HEK293T (cell line): ENCODE data around the gene AFAP1L2.

Experiments used
- CTCF ChIA-PET: fragments of 350-600 bp; formaldehyde crosslinking; extraction: SDS; loops from one replicate; lab custom pipeline; 2021; ENCODE audit warnings: antibody characterized with exemption, inconsistent platforms; lab: Yijun Ruan, JAX
- POLR2A ChIA-PET: fragments of 350-600 bp; formaldehyde crosslinking; extraction: SDS; loops from one replicate; lab custom pipeline; 2020; ENCODE audit warnings: antibody characterized with exemption, inconsistent platforms; lab: Yijun Ruan, JAX
- DNase-seq: peaks from one replicate; pipeline ENCODE4 v3.0.0; 2012; ENCODE audit warnings: mixed read lengths; ENCODE audit errors: extremely low spot score
- ARNT ChIP-seq: fragments of 450-650 bp; IDR thresholded peaks from 2 replicates; pipeline ENCODE4 v1.6.1; 2017; ENCODE audit warnings: mild to moderate bottlenecking
- BHLHE40 ChIP-seq: fragments of 450-650 bp; IDR thresholded peaks from 2 replicates; pipeline ENCODE4 v1.6.1; 2016; ENCODE audit warnings: mild to moderate bottlenecking, moderate library complexity, borderline replicate concordance
- CTBP1 ChIP-seq: fragments of 450-650 bp; IDR thresholded peaks from 2 replicates; pipeline ENCODE4 v1.6.1; 2016; ENCODE audit warnings: borderline replicate concordance
- ELF4 ChIP-seq: fragments of 450-650 bp; IDR thresholded peaks from 2 replicates; pipeline ENCODE4 v1.6.1; 2017; ENCODE audit warnings: antibody characterized with exemption
- FOXA1 ChIP-seq: fragments of 450-650 bp; IDR thresholded peaks from 2 replicates; pipeline ENCODE4 v1.6.1; 2016; ENCODE audit warnings: mild to moderate bottlenecking
- FOXK2 ChIP-seq: fragments of 450-650 bp; IDR thresholded peaks from 2 replicates; pipeline ENCODE4 v1.6.1; 2016; ENCODE audit warnings: mild to moderate bottlenecking
- FOXM1 ChIP-seq: fragments of 450-650 bp; IDR thresholded peaks from 2 replicates; pipeline ENCODE4 v1.6.1; 2017; ENCODE audit warnings: mild to moderate bottlenecking, borderline replicate concordance
- HDGF ChIP-seq: fragments of 450-650 bp; IDR thresholded peaks from 2 replicates; pipeline ENCODE4 v1.6.1; 2017; ENCODE audit warnings: antibody characterized with exemption, borderline replicate concordance
- L3MBTL2 ChIP-seq: fragments of 450-650 bp; conservative IDR thresholded peaks from 2 replicates; pipeline ENCODE4 v1.6.1; 2016; ENCODE audit warnings: mild to moderate bottlenecking
- LEF1 ChIP-seq: fragments of 450-650 bp; IDR thresholded peaks from 2 replicates; pipeline ENCODE4 v1.6.1; 2017; ENCODE audit warnings: mild to moderate bottlenecking, borderline replicate concordance
- NFRKB ChIP-seq: fragments of 450-650 bp; IDR thresholded peaks from 2 replicates; pipeline ENCODE4 v1.6.1; 2016; ENCODE audit warnings: mild to moderate bottlenecking, moderate library complexity
- SP1 ChIP-seq: fragments of 450-650 bp; IDR thresholded peaks from 2 replicates; pipeline ENCODE4 v1.6.1; 2017
- SUZ12 ChIP-seq: fragments of 450-650 bp; IDR thresholded peaks from 2 replicates; pipeline ENCODE4 v1.6.1; 2016; ENCODE audit warnings: mild to moderate bottlenecking
- TARDBP ChIP-seq: fragments of 450-650 bp; IDR thresholded peaks from 2 replicates; pipeline ENCODE4 v1.6.1; 2016
- ZNF384 ChIP-seq: fragments of 450-650 bp; IDR thresholded peaks from 2 replicates; pipeline ENCODE4 v1.6.1; 2016
- TF ChIP-seq, protein P1 (sequence below): fragments of 450-650 bp; IDR thresholded peaks from 2 replicates; pipeline ENCODE4 v1.6.1; 2016

AFAP1L2 gene

DNA sequence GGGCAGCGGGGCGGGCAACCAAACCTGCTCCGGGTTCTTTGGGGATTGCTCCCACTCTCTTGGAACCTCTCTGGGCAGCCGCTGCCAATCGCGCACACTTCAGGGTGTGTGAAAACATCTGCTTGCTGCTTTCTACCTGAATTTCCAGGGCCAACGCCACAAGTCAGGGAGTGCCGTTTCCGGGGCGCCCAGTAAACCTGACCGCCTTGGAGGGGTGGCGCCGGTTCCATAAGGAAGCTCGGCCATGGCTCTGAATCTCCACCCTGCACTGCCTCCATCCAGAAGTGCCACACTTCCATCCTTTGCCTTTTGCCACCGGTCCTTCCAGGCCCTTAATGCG is 679 bp upstream of the AFAP1L2 start:
- POLR2A ChIA-PET = no interaction called here
- TF ChIP-seq ARNT (no peak), FOXK2 (no peak), CTBP1 (no peak), HDGF (no peak), BHLHE40 (no peak), FOXA1 (no peak), SP1 (no peak), FOXM1 (no peak), L3MBTL2 (no peak), LEF1 (no peak), SUZ12 (no peak), TARDBP (no peak), NFRKB (no peak), ELF4 (no peak), ZNF384 (no peak)
- TF ChIP-seq, protein P1, sequence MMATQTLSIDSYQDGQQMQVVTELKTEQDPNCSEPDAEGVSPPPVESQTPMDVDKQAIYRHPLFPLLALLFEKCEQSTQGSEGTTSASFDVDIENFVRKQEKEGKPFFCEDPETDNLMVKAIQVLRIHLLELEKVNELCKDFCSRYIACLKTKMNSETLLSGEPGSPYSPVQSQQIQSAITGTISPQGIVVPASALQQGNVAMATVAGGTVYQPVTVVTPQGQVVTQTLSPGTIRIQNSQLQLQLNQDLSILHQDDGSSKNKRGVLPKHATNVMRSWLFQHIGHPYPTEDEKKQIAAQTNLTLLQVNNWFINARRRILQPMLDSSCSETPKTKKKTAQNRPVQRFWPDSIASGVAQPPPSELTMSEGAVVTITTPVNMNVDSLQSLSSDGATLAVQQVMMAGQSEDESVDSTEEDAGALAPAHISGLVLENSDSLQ = no peak
- CTCF ChIA-PET = no interaction called here
- DNase-seq = no peak

DNA sequence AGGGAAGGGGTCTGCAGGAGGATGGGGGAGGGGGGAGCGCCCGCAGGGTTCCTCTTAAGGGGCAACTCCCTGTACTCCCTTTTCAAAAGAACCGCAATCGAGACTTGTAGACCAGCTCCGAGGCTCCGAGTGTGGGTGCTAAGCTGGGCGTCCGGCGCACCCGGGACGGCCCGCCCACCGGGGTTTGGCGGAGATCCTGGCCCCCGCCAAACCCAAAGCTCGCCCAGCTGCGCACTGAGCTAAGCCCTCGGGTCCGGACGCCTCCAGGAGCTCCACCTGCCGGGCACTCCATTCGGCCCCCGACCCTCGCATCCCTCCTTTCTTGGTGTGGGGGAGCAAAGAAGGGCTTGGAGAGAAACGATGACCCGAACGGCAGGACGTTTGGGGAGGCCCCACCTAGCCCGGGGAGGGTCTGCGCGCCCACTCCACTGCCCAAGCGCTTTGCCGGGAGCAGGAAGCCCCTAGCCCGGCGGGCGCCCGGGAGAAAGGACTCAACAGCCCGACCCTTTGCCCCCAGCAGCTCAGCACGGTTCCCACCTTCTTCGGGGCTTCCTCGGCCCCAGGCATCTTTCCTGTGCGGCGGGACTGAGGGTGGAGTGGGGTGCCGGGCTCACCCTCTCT is 651 bp downstream of the AFAP1L2 start:
- TF ChIP-seq NFRKB = no peak
- TF ChIP-seq, protein P1 = no peak
- TF ChIP-seq ZNF384 = no peak
- TF ChIP-seq L3MBTL2 = no peak
- no peak for TF ChIP-seq FOXM1
- no peak for TF ChIP-seq BHLHE40
- no peak for TF ChIP-seq FOXK2
- TF ChIP-seq FOXA1 = no peak
- no peak for TF ChIP-seq LEF1
- TF ChIP-seq CTBP1 = no peak
- no peak for TF ChIP-seq HDGF
- no peak for TF ChIP-seq ELF4
- no peak for TF ChIP-seq SUZ12
- no peak for TF ChIP-seq TARDBP
- ChIA-PET CTCF (interaction anchor here (0.8 to 1.5 kb wide), 4 partner anchors 9 to 100 kb away, joined by 3 to 10 read pairs (median 4); no protein-coding TSS in a partner anchor), POLR2A (interaction anchor here (1.1 kb wide), 1 partner anchor 100 kb away, joined by 3 read pairs; no protein-coding TSS in a partner anchor)
- DNase-seq = peak; percentile 63

DNA sequence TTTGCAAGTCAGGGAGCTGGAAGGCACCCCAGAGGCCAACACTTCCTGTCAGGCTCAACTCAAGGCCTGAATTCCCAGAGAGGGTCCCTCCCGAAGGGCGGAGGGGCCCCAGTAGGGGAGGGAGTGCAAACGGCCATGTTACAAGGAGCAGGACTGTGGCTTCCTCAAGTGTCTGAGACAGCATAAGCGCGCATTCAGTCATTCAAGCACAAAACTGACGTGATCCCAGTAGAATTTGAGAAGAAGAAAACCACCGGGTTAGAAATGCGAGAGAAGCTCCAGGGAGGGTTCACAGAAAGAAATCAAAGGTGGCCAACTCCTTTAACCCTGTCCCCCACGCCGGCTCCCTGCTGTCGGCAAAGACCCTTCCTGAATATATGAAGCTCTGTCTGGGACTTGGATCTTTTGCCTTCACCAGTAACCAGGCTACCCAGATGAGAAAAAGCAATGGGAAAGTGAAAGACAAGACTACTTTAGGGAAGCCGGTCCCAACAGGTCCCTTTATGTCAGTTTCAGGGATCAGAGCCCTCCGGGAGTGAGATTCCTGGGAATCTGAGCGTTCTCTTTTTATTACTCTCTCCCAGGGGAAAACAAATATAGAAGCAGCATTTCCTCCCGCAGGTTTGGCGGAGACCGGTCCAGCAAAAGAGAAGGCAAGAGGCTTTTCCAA is 1.3 kb downstream of the AFAP1L2 start:
- TF ChIP-seq, protein P1 = no peak
- TF ChIP-seq NFRKB (no peak), FOXK2 (no peak), ELF4 (no peak), SP1 (no peak), LEF1 (no peak), FOXM1 (no peak), BHLHE40 (no peak), L3MBTL2 (no peak), TARDBP (no peak), FOXA1 (no peak), ARNT (no peak), HDGF (no peak), SUZ12 (no peak), CTBP1 (no peak), ZNF384 (no peak)
- ChIA-PET CTCF (interaction anchor here (0.8 to 1.5 kb wide), 4 partner anchors 9 to 99 kb away, joined by 3 to 10 read pairs (median 4); no protein-coding TSS in a partner anchor), POLR2A (interaction anchor here (1.1 kb wide), 1 partner anchor 100 kb away, joined by 3 read pairs; no protein-coding TSS in a partner anchor)
- no peak for DNase-seq

DNA sequence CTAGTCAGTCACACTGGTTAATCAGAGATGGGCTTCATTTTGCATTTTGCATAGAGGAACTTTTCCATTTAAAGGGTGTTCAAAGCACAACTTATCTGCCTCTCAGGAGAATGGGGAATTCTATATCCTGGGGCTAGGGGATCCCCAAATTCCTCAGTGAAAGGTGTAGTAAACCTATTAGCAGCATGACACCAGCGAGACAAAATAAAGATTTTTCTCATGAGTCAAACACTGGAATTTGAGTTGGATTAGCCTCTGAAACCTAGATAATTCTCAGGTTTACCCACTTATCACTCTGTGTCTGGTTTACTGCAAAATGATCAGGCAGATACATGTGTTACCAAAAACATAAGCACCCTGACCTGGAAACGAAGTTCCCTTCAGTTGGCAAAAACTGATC is 2.1 kb downstream of the AFAP1L2 start:
- ChIA-PET CTCF (interaction anchor here (0.9 kb wide), 1 partner anchor 76 kb away, joined by 9 read pairs; no protein-coding TSS in a partner anchor), POLR2A (no interaction called here)
- TF ChIP-seq L3MBTL2 (no peak), ZNF384 (no peak), FOXK2 (no peak), BHLHE40 (no peak), FOXM1 (no peak), FOXA1 (no peak), HDGF (no peak), LEF1 (no peak), SUZ12 (no peak), TARDBP (no peak), ELF4 (no peak), ARNT (no peak), NFRKB (no peak), CTBP1 (no peak), SP1 (no peak)
- TF ChIP-seq, protein P1 = no peak
- no peak for DNase-seq
